ENCODE data around the gene WNK1.

The WNK1 gene

DNA sequence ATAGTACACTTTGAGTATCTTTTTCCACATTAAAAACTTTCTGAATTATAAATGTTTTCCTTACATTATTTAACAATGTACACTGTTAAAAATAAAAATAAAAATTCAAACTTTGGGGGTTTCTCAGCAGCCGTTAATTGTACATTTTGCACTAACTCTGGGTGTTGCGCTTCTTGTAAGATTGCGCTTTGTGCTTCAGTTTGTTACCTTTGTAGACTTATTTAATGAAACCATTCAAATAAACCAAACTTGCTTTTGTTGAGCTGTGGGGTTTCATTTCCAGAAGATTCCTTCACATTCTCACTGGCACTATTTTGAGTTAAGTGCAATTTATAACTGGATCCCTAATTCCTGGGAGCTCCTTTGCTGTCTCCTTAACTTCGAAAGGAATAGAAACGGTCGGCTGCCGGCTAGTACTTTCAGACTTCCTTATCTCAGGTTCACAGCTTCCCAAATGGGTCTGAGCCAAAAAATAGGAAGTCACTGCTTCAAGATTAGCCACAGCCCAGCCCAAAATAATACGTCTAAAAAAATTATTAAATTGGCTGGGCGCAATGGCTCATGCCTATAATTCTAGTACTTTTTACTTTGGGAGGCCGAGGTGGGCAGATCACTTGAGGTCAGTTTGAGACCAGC lies 158.9 kb downstream of the WNK1 start:
- no peak overlapping the region for H2AFZ ChIP-seq (ENCODE audit: low read length, unreplicated experiment)
- H3K36me3 ChIP-seq (ENCODE audit: insufficient read depth, low read length), result peaks cover 45% of the 10 kb centered on the region
- H3K27ac ChIP-seq (ENCODE audit: low read depth, low read length), result no peak overlapping the region

DNA sequence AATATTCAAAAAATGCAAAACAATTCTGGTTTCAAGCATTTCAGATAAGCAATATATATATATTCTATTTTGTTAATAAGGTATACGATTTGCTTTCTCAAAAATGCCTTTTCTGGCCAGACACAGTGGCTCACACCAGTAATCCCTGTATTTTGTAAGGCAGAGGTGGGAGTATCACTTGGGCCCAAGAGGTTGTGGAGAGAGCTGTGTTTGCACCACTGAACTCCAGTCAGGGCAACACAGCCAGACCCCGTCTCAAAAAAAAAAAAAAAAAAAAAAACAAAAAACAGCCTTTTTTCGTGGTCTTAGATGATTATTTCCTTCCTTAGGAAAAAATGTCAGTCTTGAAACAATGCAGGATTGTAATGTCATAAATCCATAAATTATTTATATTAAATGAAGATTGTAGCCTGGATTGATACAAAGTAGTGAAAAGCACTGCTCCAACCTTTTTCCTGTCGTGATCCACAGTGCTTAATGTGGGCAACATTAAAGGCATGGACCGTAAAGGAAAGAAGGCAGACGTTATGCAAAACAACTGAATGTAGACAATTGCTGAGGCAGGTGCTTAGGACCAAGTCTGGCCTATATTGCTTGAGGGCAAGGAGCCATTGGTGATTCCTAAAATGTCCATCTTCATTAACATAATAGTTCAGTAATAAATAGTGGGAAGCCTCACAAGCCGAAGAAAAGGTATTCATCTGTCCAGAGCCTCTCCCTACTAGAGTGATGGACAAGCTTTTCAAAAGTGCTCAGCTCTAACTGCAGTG lies 160.3 kb downstream of the WNK1 start:
- peaks cover 46% of the 10 kb centered on the region for H3K36me3 ChIP-seq (ENCODE audit: insufficient read depth, low read length)
- no peak overlapping the region for H3K27ac ChIP-seq (ENCODE audit: low read depth, low read length)
- no peaks in the 10 kb centered on the region for H3K79me2 ChIP-seq (ENCODE audit: control insufficient read depth, insufficient read depth, low read length, unreplicated experiment)
- H3K4me1 ChIP-seq (ENCODE audit: control insufficient read depth, insufficient read depth, low read length, unreplicated experiment), result peaks cover 6% of the 10 kb centered on the region
- no peak overlapping the region for H2AFZ ChIP-seq (ENCODE audit: low read length, unreplicated experiment)
- no peaks in the 10 kb centered on the region for H3K27me3 ChIP-seq (ENCODE audit: insufficient read depth, low read length)
- H3K4me3 ChIP-seq (ENCODE audit: low read depth, low read length), result no peak overlapping the region

More for the DNA sequence above, 158.9 kb downstream of the WNK1 start:
- no peaks in the 10 kb centered on the region for H3K79me2 ChIP-seq (ENCODE audit: control insufficient read depth, insufficient read depth, low read length, unreplicated experiment)
- peaks cover 6% of the 10 kb centered on the region for H3K4me1 ChIP-seq (ENCODE audit: control insufficient read depth, insufficient read depth, low read length, unreplicated experiment)
- no peaks in the 10 kb centered on the region for H3K27me3 ChIP-seq (ENCODE audit: insufficient read depth, low read length)
- no peak overlapping the region for H3K4me3 ChIP-seq (ENCODE audit: low read depth, low read length)

DNA sequence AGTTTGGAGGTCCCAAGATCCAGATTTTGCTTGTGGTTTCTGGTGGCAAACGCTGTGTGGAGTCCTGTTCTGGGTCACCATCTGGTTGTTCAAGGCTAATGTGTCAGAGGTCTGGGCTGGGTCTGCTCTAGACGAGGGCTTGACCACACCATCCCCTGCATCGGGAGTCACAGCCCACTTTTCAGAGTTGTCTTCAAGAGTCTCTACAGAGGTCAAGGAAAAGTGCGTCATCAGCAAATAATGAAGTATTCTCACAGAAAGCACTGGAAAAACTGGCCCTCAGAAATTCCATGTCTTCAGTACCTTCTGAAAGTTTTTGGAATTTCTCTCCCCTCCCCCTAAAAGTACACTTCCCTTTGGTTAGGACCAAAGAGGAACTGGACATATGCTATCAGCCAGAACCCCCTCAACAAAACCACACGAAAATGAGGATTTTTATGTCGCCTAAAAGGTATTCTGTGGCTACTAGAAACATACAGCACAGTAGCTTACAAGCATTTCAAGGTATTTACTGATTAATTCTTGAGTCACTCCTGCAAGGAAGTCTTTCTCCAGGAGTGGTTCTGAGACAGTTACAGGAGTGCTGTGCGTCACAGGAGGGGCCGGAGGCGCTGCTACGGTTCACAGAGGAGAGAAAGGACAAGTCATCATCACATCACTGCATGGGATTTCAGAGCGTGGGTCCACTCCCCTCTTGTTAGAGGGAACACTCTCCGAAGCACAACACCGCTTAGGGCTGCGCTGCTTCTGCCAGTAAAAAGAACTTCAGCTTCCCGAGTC lies 161.7 kb downstream of the WNK1 start:
- Histone ChIP-seq H2AFZ (ENCODE audit: low read length, unreplicated experiment) (no peak overlapping the region), H3K36me3 (ENCODE audit: insufficient read depth, low read length) (peaks cover 37% of the 10 kb centered on the region), H3K27ac (ENCODE audit: low read depth, low read length) (peak overlapping the region; percentile 35), H3K27me3 (ENCODE audit: insufficient read depth, low read length) (no peaks in the 10 kb centered on the region), H3K4me3 (ENCODE audit: low read depth, low read length) (no peak overlapping the region), H3K4me1 (ENCODE audit: control insufficient read depth, insufficient read depth, low read length, unreplicated experiment) (peaks cover 6% of the 10 kb centered on the region), H3K79me2 (ENCODE audit: control insufficient read depth, insufficient read depth, low read length, unreplicated experiment) (no peaks in the 10 kb centered on the region)

DNA sequence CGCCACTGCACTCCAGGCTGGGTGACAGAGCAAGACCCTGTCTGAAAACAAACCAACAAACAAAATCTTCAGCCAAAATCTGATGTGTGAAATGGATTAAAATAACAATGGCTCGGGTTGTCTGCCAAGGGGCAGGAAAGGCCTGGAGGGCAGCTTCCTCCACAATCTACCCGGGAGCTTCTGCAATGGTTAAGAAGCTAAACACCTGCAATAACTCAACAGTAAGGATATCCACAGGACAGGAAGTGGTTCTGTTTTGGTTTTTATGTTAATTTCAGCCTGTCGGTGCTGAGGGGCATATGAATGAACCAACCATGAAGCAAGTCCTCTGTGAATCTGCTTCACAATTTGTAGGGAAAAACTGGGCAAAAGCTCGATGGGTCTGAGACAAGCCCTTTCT lies 162.7 kb downstream of the WNK1 start:
- Histone ChIP-seq H3K36me3 (ENCODE audit: insufficient read depth, low read length) (peaks cover 34% of the 10 kb centered on the region), H3K27me3 (ENCODE audit: insufficient read depth, low read length) (no peaks in the 10 kb centered on the region), H3K27ac (ENCODE audit: low read depth, low read length) (no peak overlapping the region), H3K4me1 (ENCODE audit: control insufficient read depth, insufficient read depth, low read length, unreplicated experiment) (peaks cover 6% of the 10 kb centered on the region), H2AFZ (ENCODE audit: low read length, unreplicated experiment) (no peak overlapping the region), H3K4me3 (ENCODE audit: low read depth, low read length) (no peak overlapping the region), H3K79me2 (ENCODE audit: control insufficient read depth, insufficient read depth, low read length, unreplicated experiment) (no peaks in the 10 kb centered on the region)

DNA sequence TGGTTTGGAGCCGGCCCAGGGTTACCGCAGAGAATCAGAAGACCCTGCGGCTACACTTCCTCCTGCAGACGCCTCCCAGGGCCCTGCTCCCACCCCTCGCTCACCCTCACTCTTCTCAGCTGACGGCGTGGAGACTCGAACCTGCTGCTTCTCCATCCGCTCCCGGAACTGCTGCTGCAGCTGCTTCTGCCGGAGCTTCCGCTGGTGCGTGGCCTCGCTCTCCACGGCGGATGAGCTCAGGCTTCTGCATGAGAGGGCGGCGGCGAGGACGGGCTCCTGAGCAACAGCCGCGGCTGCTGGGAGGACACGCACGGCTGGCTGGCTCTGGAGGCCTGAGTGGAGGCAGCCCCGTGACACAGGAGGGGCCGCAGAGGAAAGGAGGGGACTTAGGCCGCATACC lies 163.9 kb downstream of the WNK1 start:
- peaks cover 24% of the 10 kb centered on the region for H3K36me3 ChIP-seq (ENCODE audit: insufficient read depth, low read length)
- H3K79me2 ChIP-seq (ENCODE audit: control insufficient read depth, insufficient read depth, low read length, unreplicated experiment), result no peaks in the 10 kb centered on the region
- H2AFZ ChIP-seq (ENCODE audit: low read length, unreplicated experiment), result no peak overlapping the region
- H3K4me1 ChIP-seq (ENCODE audit: control insufficient read depth, insufficient read depth, low read length, unreplicated experiment), result peaks cover 6% of the 10 kb centered on the region
- H3K4me3 ChIP-seq (ENCODE audit: low read depth, low read length), result no peak overlapping the region
- H3K27me3 ChIP-seq (ENCODE audit: insufficient read depth, low read length), result no peaks in the 10 kb centered on the region
- no peak overlapping the region for H3K27ac ChIP-seq (ENCODE audit: low read depth, low read length)

DNA sequence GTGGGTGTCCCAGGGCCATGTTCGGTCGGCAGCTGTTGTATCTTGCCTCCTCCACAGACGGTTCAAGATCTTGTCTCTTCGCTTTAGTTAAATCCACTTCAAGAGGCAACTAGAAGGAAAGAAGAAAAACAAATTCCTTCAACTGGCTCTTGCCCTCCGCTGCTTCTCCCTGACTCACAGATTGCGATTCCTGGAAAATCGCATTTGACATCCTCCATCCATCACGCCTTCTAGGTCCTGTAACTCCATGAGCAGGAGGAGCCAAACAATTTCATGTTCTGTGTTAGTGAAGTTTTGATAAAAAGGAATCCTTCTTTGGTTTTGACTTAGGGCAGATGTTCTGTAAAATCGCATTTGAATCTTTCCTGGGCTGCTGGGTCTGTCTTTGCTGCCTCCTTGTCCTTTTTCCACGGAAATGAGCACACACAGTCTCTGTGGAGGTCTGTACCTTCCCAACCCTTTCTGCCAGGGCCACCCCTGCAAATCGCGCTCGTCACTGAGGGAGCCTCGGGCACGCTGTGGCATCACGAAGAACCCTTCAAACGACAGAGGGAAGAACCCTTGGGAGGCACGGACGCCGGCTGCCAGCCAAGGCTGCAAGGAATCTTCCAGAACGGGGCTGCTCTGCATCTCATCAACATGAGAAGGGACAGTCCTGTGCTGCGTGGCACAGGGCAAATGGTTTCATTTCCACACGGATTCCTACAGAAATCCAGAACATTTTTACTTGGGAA lies 164.5 kb downstream of the WNK1 start:
- H3K36me3 ChIP-seq (ENCODE audit: insufficient read depth, low read length), result peaks cover 21% of the 10 kb centered on the region
- H3K27ac ChIP-seq (ENCODE audit: low read depth, low read length), result no peak overlapping the region

DNA sequence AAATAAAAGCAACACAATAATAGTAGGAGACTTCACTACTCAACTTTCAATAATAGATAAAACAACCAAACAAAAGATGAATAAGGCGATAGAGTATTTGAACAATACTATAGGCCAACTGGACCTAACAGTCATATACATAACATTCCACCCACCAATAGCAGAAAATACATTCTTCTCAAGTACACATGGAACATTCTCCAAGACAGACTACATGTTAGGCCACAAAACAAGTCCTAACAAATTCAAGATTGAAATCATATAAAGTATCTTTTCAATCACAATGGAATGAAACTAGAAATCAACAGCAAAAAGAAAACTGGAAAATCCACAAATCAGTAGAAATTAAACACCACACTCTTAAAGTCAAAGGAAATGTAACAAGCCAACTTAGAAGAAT lies 168.3 kb downstream of the WNK1 start:
- no peak overlapping the region for H3K4me3 ChIP-seq (ENCODE audit: low read depth, low read length)
- H3K36me3 ChIP-seq (ENCODE audit: insufficient read depth, low read length), result 0 out of 2 replicates have a peak, but pooled peaks cover 7% of the 10 kb centered on the region
- H3K27me3 ChIP-seq (ENCODE audit: insufficient read depth, low read length), result no peaks in the 10 kb centered on the region
- H3K27ac ChIP-seq (ENCODE audit: low read depth, low read length), result no peak overlapping the region
- H3K4me1 ChIP-seq (ENCODE audit: control insufficient read depth, insufficient read depth, low read length, unreplicated experiment), result no peaks in the 10 kb centered on the region
- no peak overlapping the region for H2AFZ ChIP-seq (ENCODE audit: low read length, unreplicated experiment)
- H3K79me2 ChIP-seq (ENCODE audit: control insufficient read depth, insufficient read depth, low read length, unreplicated experiment), result no peaks in the 10 kb centered on the region

More for the DNA sequence above, 164.5 kb downstream of the WNK1 start:
- Histone ChIP-seq H3K4me1 (ENCODE audit: control insufficient read depth, insufficient read depth, low read length, unreplicated experiment) (peaks cover 6% of the 10 kb centered on the region), H2AFZ (ENCODE audit: low read length, unreplicated experiment) (no peak overlapping the region), H3K27me3 (ENCODE audit: insufficient read depth, low read length) (no peaks in the 10 kb centered on the region), H3K4me3 (ENCODE audit: low read depth, low read length) (no peak overlapping the region), H3K79me2 (ENCODE audit: control insufficient read depth, insufficient read depth, low read length, unreplicated experiment) (no peaks in the 10 kb centered on the region)

DNA sequence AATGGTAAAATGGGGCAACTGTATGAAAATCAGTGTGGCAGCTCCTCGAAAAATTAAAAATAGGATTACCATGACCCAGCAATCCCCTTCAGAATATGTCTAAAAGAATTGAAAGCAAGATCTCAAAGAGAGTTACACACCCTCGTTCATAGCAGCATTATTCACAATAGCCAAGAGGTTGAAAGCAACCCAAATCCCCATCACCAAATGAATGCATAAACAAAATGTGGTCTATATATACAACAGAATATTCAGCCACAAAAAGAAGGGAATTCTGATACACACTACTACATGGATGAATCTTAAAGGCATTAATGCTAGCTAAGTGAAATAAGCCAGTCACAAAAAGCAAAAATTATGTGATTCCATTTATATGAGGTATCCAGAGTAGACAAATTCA lies 169.9 kb downstream of the WNK1 start:
- Histone ChIP-seq H3K4me1 (ENCODE audit: control insufficient read depth, insufficient read depth, low read length, unreplicated experiment) (no peaks in the 10 kb centered on the region), H3K27ac (ENCODE audit: low read depth, low read length) (no peak overlapping the region), H3K36me3 (ENCODE audit: insufficient read depth, low read length) (no peaks in the 10 kb centered on the region; the same call in 1 of the 2 replicates), H2AFZ (ENCODE audit: low read length, unreplicated experiment) (no peak overlapping the region), H3K79me2 (ENCODE audit: control insufficient read depth, insufficient read depth, low read length, unreplicated experiment) (no peaks in the 10 kb centered on the region), H3K4me3 (ENCODE audit: low read depth, low read length) (no peak overlapping the region), H3K27me3 (ENCODE audit: insufficient read depth, low read length) (no peaks in the 10 kb centered on the region)

DNA sequence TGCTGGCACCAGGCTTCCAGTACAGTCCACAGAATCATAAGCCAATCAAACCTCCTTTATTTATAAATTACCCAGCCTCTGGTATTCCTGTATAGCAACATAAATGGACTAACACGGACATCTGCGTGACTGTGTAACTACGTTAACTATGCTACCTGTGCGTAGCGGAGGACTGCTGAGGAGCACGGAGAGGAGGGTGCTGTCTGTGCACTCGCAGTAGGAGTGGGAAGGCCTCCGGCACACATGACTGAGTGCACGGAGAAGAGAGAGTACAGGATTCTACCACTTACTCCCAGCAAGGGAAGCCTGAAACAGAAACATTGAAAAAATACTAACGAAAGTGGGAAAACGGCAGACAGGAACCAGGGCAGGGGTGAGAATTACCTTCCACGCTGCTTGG lies 174.3 kb downstream of the WNK1 start:
- Histone ChIP-seq H3K79me2 (ENCODE audit: control insufficient read depth, insufficient read depth, low read length, unreplicated experiment) (no peaks in the 10 kb centered on the region), H2AFZ (ENCODE audit: low read length, unreplicated experiment) (no peak overlapping the region), H3K36me3 (ENCODE audit: insufficient read depth, low read length) (peaks cover 13% of the 10 kb centered on the region; the same call in 1 of the 2 replicates), H3K27ac (ENCODE audit: low read depth, low read length) (no peak overlapping the region), H3K27me3 (ENCODE audit: insufficient read depth, low read length) (no peaks in the 10 kb centered on the region), H3K4me1 (ENCODE audit: control insufficient read depth, insufficient read depth, low read length, unreplicated experiment) (no peaks in the 10 kb centered on the region), H3K4me3 (ENCODE audit: low read depth, low read length) (no peak overlapping the region)

DNA sequence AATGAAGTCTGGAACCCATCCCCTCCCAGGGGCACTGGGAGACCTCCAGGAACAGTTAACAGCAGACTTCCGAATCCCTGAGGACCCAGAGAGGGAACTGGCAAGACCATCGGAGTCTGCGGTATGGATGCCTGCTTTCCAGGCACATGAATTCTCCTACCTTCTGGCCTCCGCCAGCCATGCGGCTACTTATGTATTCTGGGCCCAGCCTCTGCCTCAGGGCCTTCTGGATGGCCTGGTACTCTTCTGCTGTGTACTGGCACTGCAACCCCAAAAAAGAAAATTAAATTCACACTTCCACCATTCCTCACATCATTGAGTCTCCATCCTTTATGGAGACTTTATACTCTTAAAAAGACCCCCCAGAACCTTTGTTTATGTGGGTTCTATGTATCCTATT lies 178.7 kb downstream of the WNK1 start:
- Histone ChIP-seq H3K4me3 (ENCODE audit: low read depth, low read length) (no peak overlapping the region), H3K27me3 (ENCODE audit: insufficient read depth, low read length) (no peaks in the 10 kb centered on the region), H2AFZ (ENCODE audit: low read length, unreplicated experiment) (no peak overlapping the region), H3K36me3 (ENCODE audit: insufficient read depth, low read length) (peaks cover 13% of the 10 kb centered on the region; the same call in 1 of the 2 replicates), H3K4me1 (ENCODE audit: control insufficient read depth, insufficient read depth, low read length, unreplicated experiment) (no peaks in the 10 kb centered on the region), H3K27ac (ENCODE audit: low read depth, low read length) (no peak overlapping the region), H3K79me2 (ENCODE audit: control insufficient read depth, insufficient read depth, low read length, unreplicated experiment) (peaks cover 4% of the 10 kb centered on the region)

Data from ACC112 (cell line).